IMR-90 (cell line): ENCODE results near the gene RBFOX1.

Experiments
- CEBPB ChIP-seq: IDR thresholded peaks from 2 replicates; pipeline ENCODE4 v1.6.1; 2012; ENCODE audit warnings: low read depth, low read length, improper control_type of control experiment
- CHD1 ChIP-seq: IDR thresholded peaks from 2 replicates; pipeline ENCODE4 v1.6.1; 2012; ENCODE audit warnings: low read depth, low read length, improper control_type of control experiment
- MAZ ChIP-seq: IDR thresholded peaks from 2 replicates; pipeline ENCODE4 v1.6.1; 2012; ENCODE audit warnings: low read depth, mild to moderate bottlenecking, low read length, improper control_type of control experiment, moderate library complexity, borderline replicate concordance
- POLR2A ChIP-seq: IDR thresholded peaks from 2 replicates; pipeline ENCODE4 v1.6.1; 2012; ENCODE audit warnings: mild to moderate bottlenecking, low read depth, low read length
- RAD21 ChIP-seq: IDR thresholded peaks from 2 replicates; pipeline ENCODE4 v1.6.1; 2012; ENCODE audit warnings: low read length, improper control_type of control experiment
- SMC3 ChIP-seq: fragments of 150-350 bp; IDR thresholded peaks from 2 replicates; pipeline ENCODE4 v1.6.1; 2016; ENCODE audit warnings: low read depth, mild to moderate bottlenecking, antibody characterized with exemption, low read length, moderate library complexity
- TF ChIP-seq, protein P1 (sequence below): conservative IDR thresholded peaks from 2 replicates; pipeline ENCODE4 v1.5.1; 2012; ENCODE audit warnings: mild to moderate bottlenecking, low read depth, low read length, improper control_type of control experiment
- TF ChIP-seq, protein P2 (sequence below): fragments of 150-350 bp; IDR thresholded peaks from 2 replicates; pipeline ENCODE4 v1.6.1; 2016; ENCODE audit warnings: low read depth, mild to moderate bottlenecking, low read length, moderate library complexity, borderline replicate concordance
- TF ChIP-seq, protein P3 (sequence below): fragments of 150-350 bp; IDR thresholded peaks from 2 replicates; pipeline ENCODE4 v1.6.1; 2017; ENCODE audit warnings: mild to moderate bottlenecking, antibody characterized with exemption, low read length, low read depth

DNA sequence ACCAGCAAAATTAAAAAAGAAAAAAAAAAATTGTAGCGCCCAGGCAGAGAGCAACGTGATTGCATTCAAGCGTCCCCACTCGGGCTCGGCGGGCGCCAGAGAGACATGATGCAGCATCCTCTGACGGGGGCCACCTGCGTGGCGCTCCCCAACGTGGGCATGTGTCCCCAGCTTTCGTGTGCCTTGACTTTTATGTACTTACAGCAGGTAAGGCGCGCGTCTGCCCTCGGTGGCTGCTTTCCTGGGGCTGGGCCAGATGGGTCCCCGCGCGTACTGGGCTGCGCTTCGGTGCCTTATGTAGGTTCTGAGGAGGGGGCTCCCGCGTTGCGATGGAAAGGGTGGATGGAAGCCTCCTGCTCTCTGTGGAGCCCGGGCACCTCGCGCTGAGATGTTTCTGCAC is 28.4 kb upstream of the RBFOX1 start:
- TF ChIP-seq POLR2A (no peak), MAZ (no peak), RAD21 (no peak), CEBPB (no peak), SMC3 (no peak), CHD1 (no peak)
- TF ChIP-seq, protein P1, sequence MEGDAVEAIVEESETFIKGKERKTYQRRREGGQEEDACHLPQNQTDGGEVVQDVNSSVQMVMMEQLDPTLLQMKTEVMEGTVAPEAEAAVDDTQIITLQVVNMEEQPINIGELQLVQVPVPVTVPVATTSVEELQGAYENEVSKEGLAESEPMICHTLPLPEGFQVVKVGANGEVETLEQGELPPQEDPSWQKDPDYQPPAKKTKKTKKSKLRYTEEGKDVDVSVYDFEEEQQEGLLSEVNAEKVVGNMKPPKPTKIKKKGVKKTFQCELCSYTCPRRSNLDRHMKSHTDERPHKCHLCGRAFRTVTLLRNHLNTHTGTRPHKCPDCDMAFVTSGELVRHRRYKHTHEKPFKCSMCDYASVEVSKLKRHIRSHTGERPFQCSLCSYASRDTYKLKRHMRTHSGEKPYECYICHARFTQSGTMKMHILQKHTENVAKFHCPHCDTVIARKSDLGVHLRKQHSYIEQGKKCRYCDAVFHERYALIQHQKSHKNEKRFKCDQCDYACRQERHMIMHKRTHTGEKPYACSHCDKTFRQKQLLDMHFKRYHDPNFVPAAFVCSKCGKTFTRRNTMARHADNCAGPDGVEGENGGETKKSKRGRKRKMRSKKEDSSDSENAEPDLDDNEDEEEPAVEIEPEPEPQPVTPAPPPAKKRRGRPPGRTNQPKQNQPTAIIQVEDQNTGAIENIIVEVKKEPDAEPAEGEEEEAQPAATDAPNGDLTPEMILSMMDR = no peak
- TF ChIP-seq, protein P2, sequence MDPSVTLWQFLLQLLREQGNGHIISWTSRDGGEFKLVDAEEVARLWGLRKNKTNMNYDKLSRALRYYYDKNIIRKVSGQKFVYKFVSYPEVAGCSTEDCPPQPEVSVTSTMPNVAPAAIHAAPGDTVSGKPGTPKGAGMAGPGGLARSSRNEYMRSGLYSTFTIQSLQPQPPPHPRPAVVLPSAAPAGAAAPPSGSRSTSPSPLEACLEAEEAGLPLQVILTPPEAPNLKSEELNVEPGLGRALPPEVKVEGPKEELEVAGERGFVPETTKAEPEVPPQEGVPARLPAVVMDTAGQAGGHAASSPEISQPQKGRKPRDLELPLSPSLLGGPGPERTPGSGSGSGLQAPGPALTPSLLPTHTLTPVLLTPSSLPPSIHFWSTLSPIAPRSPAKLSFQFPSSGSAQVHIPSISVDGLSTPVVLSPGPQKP = no peak
- TF ChIP-seq, protein P3, sequence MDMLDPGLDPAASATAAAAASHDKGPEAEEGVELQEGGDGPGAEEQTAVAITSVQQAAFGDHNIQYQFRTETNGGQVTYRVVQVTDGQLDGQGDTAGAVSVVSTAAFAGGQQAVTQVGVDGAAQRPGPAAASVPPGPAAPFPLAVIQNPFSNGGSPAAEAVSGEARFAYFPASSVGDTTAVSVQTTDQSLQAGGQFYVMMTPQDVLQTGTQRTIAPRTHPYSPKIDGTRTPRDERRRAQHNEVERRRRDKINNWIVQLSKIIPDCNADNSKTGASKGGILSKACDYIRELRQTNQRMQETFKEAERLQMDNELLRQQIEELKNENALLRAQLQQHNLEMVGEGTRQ = no peak
